H9 (cell line): ENCODE measurements around the gene EED. TPM values are rescaled to one million over a fixed set of nuclear protein-coding genes. Genes with fewer than 3 reads are reported as not detected.

Source experiments
- DNase-seq: peaks from one replicate; pipeline ENCODE4 v3.0.0-alpha.2; 2017
- H2AFZ ChIP-seq: one replicate; pipeline ENCODE4 v1.6.1; 2013; ENCODE audit warnings: mild to moderate bottlenecking, low read length, control low read depth, moderate library complexity
- H2AK5ac ChIP-seq: 2 replicates; pipeline ENCODE4 v1.6.1; 2013; ENCODE audit warnings: low read length, control low read depth, mixed read lengths; ENCODE audit not compliant: insufficient read length
- H2BK120ac ChIP-seq: one replicate; pipeline ENCODE4 v1.6.1; 2013; ENCODE audit warnings: low read depth, mild to moderate bottlenecking, low read length, control low read depth, inconsistent platforms; ENCODE audit not compliant: poor library complexity, severe bottlenecking
- H2BK12ac ChIP-seq: 2 replicates; pipeline ENCODE4 v1.6.1; 2013; ENCODE audit warnings: low read length, control low read depth, mixed read lengths, low read depth; ENCODE audit not compliant: insufficient read length
- H2BK15ac ChIP-seq: 2 replicates; pipeline ENCODE4 v1.6.1; 2013; ENCODE audit warnings: low read depth, low read length, control low read depth
- H2BK20ac ChIP-seq: one replicate; pipeline ENCODE4 v1.6.1; 2013; ENCODE audit warnings: low read depth, mild to moderate bottlenecking, low read length, control low read depth, inconsistent platforms; ENCODE audit not compliant: poor library complexity, severe bottlenecking
- H2BK5ac ChIP-seq: 2 replicates; pipeline ENCODE4 v1.6.1; 2013; ENCODE audit warnings: low read length, control low read depth, mixed read lengths; ENCODE audit not compliant: insufficient read length
- H3K14ac ChIP-seq: 2 replicates; pipeline ENCODE4 v1.6.1; 2013; ENCODE audit warnings: low read length, control low read depth; ENCODE audit not compliant: insufficient read depth
- H3K18ac ChIP-seq: 2 replicates; pipeline ENCODE4 v1.6.1; 2013; ENCODE audit warnings: low read depth, mild to moderate bottlenecking, mixed read lengths, low read length, control low read depth; ENCODE audit not compliant: insufficient read length
- H3K23ac ChIP-seq: 2 replicates; pipeline ENCODE4 v1.6.1; 2013; ENCODE audit warnings: low read length, control low read depth, mixed read lengths, low read depth; ENCODE audit not compliant: insufficient read length
- H3K23me2 ChIP-seq: 2 replicates; pipeline ENCODE4 v1.6.1; 2013; ENCODE audit warnings: low read depth, mild to moderate bottlenecking, mixed read lengths, low read length, control low read depth; ENCODE audit not compliant: insufficient read length, poor library complexity, severe bottlenecking
- H3K27ac ChIP-seq: 2 replicates; pipeline ENCODE4 v1.5.1; 2013; ENCODE audit warnings: low read length, control low read depth, mixed read lengths, low read depth; ENCODE audit not compliant: insufficient read length
- H3K27me3 ChIP-seq: 2 replicates; pipeline ENCODE4 v1.6.1; 2013; ENCODE audit warnings: low read length, control low read depth, inconsistent platforms; ENCODE audit not compliant: insufficient read depth
- H3K4ac ChIP-seq: 2 replicates; pipeline ENCODE4 v1.6.1; 2013; ENCODE audit warnings: low read depth, mild to moderate bottlenecking, control low read depth, inconsistent platforms, low read length, moderate library complexity
- H3K4me1 ChIP-seq: 2 replicates; pipeline ENCODE4 v1.6.1; 2013; ENCODE audit warnings: low read length, control low read depth, inconsistent platforms; ENCODE audit not compliant: insufficient read depth
- H3K4me2 ChIP-seq: 2 replicates; pipeline ENCODE4 v1.6.1; 2013; ENCODE audit warnings: low read length, control low read depth, mixed read lengths; ENCODE audit not compliant: insufficient read length, insufficient read depth
- H3K56ac ChIP-seq: 2 replicates; pipeline ENCODE4 v1.6.1; 2013; ENCODE audit warnings: low read depth, mild to moderate bottlenecking, mixed read lengths, low read length, control low read depth; ENCODE audit not compliant: insufficient read length
- H3K79me1 ChIP-seq: 2 replicates; pipeline ENCODE4 v1.6.1; 2013; ENCODE audit warnings: low read depth, mild to moderate bottlenecking, moderate library complexity, low read length, control low read depth, inconsistent platforms; ENCODE audit not compliant: insufficient read depth, poor library complexity, severe bottlenecking
- H3K79me2 ChIP-seq: 2 replicates; pipeline ENCODE4 v1.6.1; 2013; ENCODE audit warnings: low read length, control low read depth, inconsistent platforms; ENCODE audit not compliant: insufficient read depth
- H3K9ac ChIP-seq: 2 replicates; pipeline ENCODE4 v1.6.1; 2013; ENCODE audit warnings: low read length, control low read depth, mixed read lengths; ENCODE audit not compliant: insufficient read length; ENCODE audit errors: extremely low read depth
- H3K9me3 ChIP-seq: one replicate; pipeline ENCODE4 v1.6.1; 2013; ENCODE audit warnings: low read depth, low read length, inconsistent platforms; ENCODE audit not compliant: control insufficient read depth
- H3T11ph ChIP-seq: one replicate; pipeline ENCODE4 v1.6.1; 2013; ENCODE audit warnings: mild to moderate bottlenecking, low read length, control low read depth, inconsistent platforms
- H4K20me1 ChIP-seq: one replicate; pipeline ENCODE4 v1.6.1; 2013; ENCODE audit not compliant: control insufficient read depth, insufficient read length, insufficient read depth
- H4K5ac ChIP-seq: 2 replicates; pipeline ENCODE4 v1.6.1; 2013; ENCODE audit warnings: low read depth, mild to moderate bottlenecking, mixed read lengths, low read length, control low read depth; ENCODE audit not compliant: insufficient read length
- H4K8ac ChIP-seq: replicated peaks from 2 replicates; pipeline ENCODE4 v1.6.1; 2013; ENCODE audit warnings: low read length, control low read depth, mixed read lengths, low read depth; ENCODE audit not compliant: insufficient read length
- H4K91ac ChIP-seq: 2 replicates; pipeline ENCODE4 v1.6.1; 2013; ENCODE audit warnings: low read depth, mild to moderate bottlenecking, moderate library complexity, mixed read lengths, low read length, control low read depth; ENCODE audit not compliant: insufficient read length
- H3K27ac Mint-ChIP-seq, 3 experiments: 2 replicates in 2 of 3; 3 replicates in 1 of 3; pipeline ENCODE4 v1.8.0; 2020 to 2021; ENCODE audit warnings: mixed read lengths in 3 of 3, mild to moderate bottlenecking in 1 of 3, moderate library complexity in 1 of 3
- H3K27me3 Mint-ChIP-seq: 2 replicates; pipeline ENCODE4 v1.8.0; 2021; ENCODE audit warnings: low read depth, mild to moderate bottlenecking, moderate library complexity, mixed read lengths
- H3K36me3 Mint-ChIP-seq, 3 experiments: 2 replicates in 2 of 3; 3 replicates in 1 of 3; pipeline ENCODE4 v1.8.0; 2020 to 2021; ENCODE audit warnings: low read depth in 3 of 3, mixed read lengths in 3 of 3; ENCODE audit not compliant: insufficient read depth in 1 of 3
- H3K4me1 Mint-ChIP-seq, 2 experiments: 2 replicates each; pipeline ENCODE4 v1.8.0; 2020; ENCODE audit warnings: mixed read lengths in 2 of 2
- H3K4me3 Mint-ChIP-seq, 2 experiments: 2 replicates in 1 of 2; 3 replicates in 1 of 2; pipeline ENCODE4 v1.8.0; 2020 to 2021; ENCODE audit warnings: mild to moderate bottlenecking in 2 of 2, mixed read lengths in 2 of 2, moderate library complexity in 1 of 2
- H3K9me3 Mint-ChIP-seq, 2 experiments: 2 replicates in 1 of 2; 3 replicates in 1 of 2; pipeline ENCODE4 v1.8.0; 2020; ENCODE audit warnings: mild to moderate bottlenecking in 2 of 2, mixed read lengths in 2 of 2, moderate library complexity in 1 of 2
- WGBS: extraction: QIAGEN DNeasy Blood & Tissue Kit; methylation state at CpG from one replicate; pipeline ENCODE4 v1.1.7; 2013; ENCODE audit warnings: missing lambda C conversion rate, low lambda C conversion rate, mixed read lengths; ENCODE audit not compliant: insufficient read length; ENCODE audit errors: extremely low coverage; 5-methylcytosine and 5-hydroxymethylcytosine counted together
- total RNA-seq: library from RNA; stranded (reverse); gene quantifications from 2 replicates; pipeline ENCODE4 v1.2.1, GENCODE V29; 2021
- TF ChIP-seq, protein P1 (sequence below): fragments of 200-600 bp; sonication (generic); conservative IDR thresholded peaks from 3 replicates; pipeline ENCODE4 v1.8.0; 2021; ENCODE audit warnings: antibody characterized with exemption, mild to moderate bottlenecking

The EED gene
- total RNA-seq, 1 experiment from 2014 or later: 34.1 TPM

DNA sequence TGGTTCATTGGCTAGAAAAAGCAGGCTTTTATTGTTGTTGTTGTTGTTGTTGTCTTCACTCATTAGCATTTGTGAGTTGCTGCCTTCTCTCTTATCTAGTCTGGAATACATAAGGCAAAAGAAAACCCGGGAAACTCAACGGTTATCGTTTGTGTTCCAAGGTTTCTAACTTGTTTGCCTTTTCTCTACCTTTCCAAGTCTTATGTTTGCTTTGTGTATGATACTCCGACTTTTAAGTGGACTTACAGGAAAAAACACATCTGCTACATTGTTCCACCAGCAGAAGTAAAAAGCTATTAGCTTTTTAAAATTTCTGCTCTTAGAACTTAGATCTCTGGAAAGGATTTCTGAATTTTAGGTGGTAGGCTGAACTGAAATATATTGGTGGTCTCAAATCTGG, 30.4 kb downstream of the EED start:
- Mint-ChIP-seq H3K36me3 (peaks cover 16 to 34% (median 29%) of the 10 kb centered on the region in 3 experiments; a peak in 5 of 7 replicates), H3K4me1 (peaks cover 10 to 11% of the 10 kb centered on the region in 2 experiments), H3K4me3 (no peak overlapping the region), H3K27ac (peak overlapping the region in 1 of 3 experiments; percentile 8; a peak in 2 of 7 replicates), H3K9me3 (no peaks in the 10 kb centered on the region), H3K27me3 (no peaks in the 10 kb centered on the region)
- H2BK20ac ChIP-seq: no peak overlapping the region
- H2BK12ac ChIP-seq: no peak overlapping the region
- no peak for DNase-seq
- H3K23me2 ChIP-seq: no peaks in the 10 kb centered on the region
- H3K79me2 ChIP-seq: no peaks in the 10 kb centered on the region; the same call in 1 of the 2 replicates
- H4K20me1 ChIP-seq: no peaks in the 10 kb centered on the region
- H3K4me1 ChIP-seq: no peaks in the 10 kb centered on the region
- no peaks in the 10 kb centered on the region for H3K9me3 ChIP-seq
- H2BK120ac ChIP-seq: no peak overlapping the region
- no peak overlapping the region for H4K91ac ChIP-seq
- no peak overlapping the region for H2AFZ ChIP-seq
- H3K9ac ChIP-seq: no peak overlapping the region
- H4K8ac ChIP-seq: no peak overlapping the region
- no peak overlapping the region for H2BK15ac ChIP-seq
- no peak overlapping the region for H2AK5ac ChIP-seq
- no peak overlapping the region for H3K27ac ChIP-seq
- H3K4ac ChIP-seq: no peak overlapping the region
- no peak overlapping the region for H3K23ac ChIP-seq
- H2BK5ac ChIP-seq: no peak overlapping the region
- H3T11ph ChIP-seq: no peak overlapping the region
- no peaks in the 10 kb centered on the region for H3K27me3 ChIP-seq
- TF ChIP-seq, protein P1, sequence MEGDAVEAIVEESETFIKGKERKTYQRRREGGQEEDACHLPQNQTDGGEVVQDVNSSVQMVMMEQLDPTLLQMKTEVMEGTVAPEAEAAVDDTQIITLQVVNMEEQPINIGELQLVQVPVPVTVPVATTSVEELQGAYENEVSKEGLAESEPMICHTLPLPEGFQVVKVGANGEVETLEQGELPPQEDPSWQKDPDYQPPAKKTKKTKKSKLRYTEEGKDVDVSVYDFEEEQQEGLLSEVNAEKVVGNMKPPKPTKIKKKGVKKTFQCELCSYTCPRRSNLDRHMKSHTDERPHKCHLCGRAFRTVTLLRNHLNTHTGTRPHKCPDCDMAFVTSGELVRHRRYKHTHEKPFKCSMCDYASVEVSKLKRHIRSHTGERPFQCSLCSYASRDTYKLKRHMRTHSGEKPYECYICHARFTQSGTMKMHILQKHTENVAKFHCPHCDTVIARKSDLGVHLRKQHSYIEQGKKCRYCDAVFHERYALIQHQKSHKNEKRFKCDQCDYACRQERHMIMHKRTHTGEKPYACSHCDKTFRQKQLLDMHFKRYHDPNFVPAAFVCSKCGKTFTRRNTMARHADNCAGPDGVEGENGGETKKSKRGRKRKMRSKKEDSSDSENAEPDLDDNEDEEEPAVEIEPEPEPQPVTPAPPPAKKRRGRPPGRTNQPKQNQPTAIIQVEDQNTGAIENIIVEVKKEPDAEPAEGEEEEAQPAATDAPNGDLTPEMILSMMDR: no peak
- H4K5ac ChIP-seq: no peak overlapping the region
- H3K56ac ChIP-seq: no peak overlapping the region
- H3K4me2 ChIP-seq: no peak overlapping the region
- peaks cover 3% of the 10 kb centered on the region for H3K79me1 ChIP-seq
- H3K18ac ChIP-seq: no peak overlapping the region
- H3K14ac ChIP-seq: no peak overlapping the region
- no CpG with 5 or more reads among the region's 4 CpGs for WGBS
